GM12892 (cell line): ENCODE measurements around the gene SEMA3A.

Experiments used
- POLR2A ChIP-seq: IDR thresholded peaks from 2 replicates; pipeline ENCODE4 v1.6.1; 2011; ENCODE audit warnings: low read depth, low read length, control low read depth
- POLR2AphosphoS5 ChIP-seq: IDR thresholded peaks from 2 replicates; pipeline ENCODE4 v1.6.1; 2011; ENCODE audit warnings: low read depth, low read length, control low read depth
- TAF1 ChIP-seq: IDR thresholded peaks from 2 replicates; pipeline ENCODE4 v1.6.1; 2011; ENCODE audit warnings: low read depth, mild to moderate bottlenecking, control low read depth, low read length, borderline replicate concordance

DNA sequence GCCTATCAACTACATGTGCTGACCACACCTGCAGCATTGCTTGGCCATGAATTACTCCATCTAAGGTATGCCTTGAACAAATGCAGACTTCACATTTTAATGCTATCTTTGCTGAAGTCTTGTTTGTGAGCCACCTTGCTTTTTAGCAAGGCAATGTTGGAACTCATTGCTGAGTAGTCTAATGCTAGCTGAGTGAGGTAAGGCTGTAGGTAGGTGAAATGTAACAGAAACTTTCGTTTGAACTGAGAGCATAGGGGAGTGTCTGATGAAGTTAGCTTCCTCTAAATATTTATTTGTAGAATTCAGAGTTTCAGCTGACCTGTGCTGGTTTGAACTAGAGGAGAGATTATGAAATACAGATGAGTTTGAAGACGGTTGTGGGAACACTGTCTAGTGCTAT is 238.5 kb downstream of the SEMA3A start:
- TF ChIP-seq POLR2A: no peak
- TF ChIP-seq POLR2AphosphoS5: no peak
- no peak for TF ChIP-seq TAF1
